GM23338 (cell line): ENCODE results near the gene EXOSC5.

Experiments
- CREB1 ChIP-seq: fragments of 250-450 bp; sonication (Bioruptor Pico); IDR thresholded peaks from 2 replicates; pipeline ENCODE4 v1.5.0; 2020; ENCODE audit warnings: low read depth, mild to moderate bottlenecking, moderate library complexity
- CTCF ChIP-seq, 2 experiments: fragments of 200-600 bp in 1 of 2; sonication (generic) in 1 of 2; conservative IDR thresholded peaks; 2 replicates each; pipeline versions ENCODE4 v1.5.1 to v1.6.1; 2016 to 2017; ENCODE audit warnings: antibody characterized with exemption in 2 of 2, low read depth in 2 of 2, mild to moderate bottlenecking in 2 of 2, moderate library complexity in 1 of 2
- POLR2AphosphoS5 ChIP-seq: IDR thresholded peaks from 2 replicates; pipeline ENCODE4 v1.6.1; 2016; ENCODE audit warnings: antibody characterized with exemption, low read depth
- ZNF114 ChIP-seq: fragments of 250-450 bp; sonication (Bioruptor Pico); IDR thresholded peaks from 2 replicates; pipeline ENCODE4 v1.5.0; 2020; ENCODE audit warnings: mild to moderate bottlenecking, moderate library complexity
- TF ChIP-seq, protein P1 (sequence below): IDR thresholded peaks from one replicate; pipeline ENCODE4 v1.6.1; 2018; ENCODE audit warnings: antibody characterized with exemption; ENCODE audit not compliant: unreplicated experiment

DNA sequence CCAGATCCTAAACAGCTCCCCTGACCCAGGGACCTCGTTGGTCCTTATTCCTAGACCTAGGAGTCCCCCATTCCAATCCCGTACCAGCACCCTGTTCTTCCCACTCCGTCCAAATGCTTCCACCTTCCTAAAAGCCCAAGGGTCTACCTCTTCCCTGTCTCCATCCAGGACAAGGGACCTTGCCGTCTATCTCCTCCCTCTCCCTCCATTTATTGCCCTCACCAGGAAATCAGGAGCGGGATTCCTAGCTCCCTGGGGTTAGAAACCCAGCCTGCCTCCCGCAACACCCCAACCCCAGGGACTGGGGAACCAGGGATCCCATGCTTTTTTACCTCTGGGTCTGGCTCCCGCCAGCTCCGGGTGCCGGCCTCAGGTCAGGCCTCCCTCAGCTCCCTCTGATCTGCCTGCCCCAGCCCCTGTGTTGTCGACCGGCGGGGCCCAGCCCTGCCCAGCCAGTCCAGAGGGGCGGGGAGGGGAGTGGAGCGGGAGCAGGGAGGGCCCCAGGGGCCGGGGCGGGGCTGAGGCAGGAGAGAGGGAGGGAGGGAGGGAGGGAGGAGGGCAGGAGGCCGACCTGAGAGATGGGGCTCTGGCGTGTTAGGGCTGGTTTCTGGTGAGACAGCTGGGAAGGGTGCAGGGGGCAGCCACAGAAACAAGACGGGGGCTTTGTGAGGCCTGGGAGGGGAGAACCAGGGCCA is 29.9 kb upstream of the EXOSC5 start, which contains the start of gene B3GNT8:
- no peak for TF ChIP-seq CTCF (conservative IDR thresholded peaks at IDR 0.05; ENCODE audit: low read depth in 2 of 2)
- no peak for TF ChIP-seq ZNF114 (CRISPR knock-in tag)
- TF ChIP-seq, protein P1, sequence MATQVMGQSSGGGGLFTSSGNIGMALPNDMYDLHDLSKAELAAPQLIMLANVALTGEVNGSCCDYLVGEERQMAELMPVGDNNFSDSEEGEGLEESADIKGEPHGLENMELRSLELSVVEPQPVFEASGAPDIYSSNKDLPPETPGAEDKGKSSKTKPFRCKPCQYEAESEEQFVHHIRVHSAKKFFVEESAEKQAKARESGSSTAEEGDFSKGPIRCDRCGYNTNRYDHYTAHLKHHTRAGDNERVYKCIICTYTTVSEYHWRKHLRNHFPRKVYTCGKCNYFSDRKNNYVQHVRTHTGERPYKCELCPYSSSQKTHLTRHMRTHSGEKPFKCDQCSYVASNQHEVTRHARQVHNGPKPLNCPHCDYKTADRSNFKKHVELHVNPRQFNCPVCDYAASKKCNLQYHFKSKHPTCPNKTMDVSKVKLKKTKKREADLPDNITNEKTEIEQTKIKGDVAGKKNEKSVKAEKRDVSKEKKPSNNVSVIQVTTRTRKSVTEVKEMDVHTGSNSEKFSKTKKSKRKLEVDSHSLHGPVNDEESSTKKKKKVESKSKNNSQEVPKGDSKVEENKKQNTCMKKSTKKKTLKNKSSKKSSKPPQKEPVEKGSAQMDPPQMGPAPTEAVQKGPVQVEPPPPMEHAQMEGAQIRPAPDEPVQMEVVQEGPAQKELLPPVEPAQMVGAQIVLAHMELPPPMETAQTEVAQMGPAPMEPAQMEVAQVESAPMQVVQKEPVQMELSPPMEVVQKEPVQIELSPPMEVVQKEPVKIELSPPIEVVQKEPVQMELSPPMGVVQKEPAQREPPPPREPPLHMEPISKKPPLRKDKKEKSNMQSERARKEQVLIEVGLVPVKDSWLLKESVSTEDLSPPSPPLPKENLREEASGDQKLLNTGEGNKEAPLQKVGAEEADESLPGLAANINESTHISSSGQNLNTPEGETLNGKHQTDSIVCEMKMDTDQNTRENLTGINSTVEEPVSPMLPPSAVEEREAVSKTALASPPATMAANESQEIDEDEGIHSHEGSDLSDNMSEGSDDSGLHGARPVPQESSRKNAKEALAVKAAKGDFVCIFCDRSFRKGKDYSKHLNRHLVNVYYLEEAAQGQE, result no peak
- peak; percentile 20; the same call in 1 of the 2 replicates for TF ChIP-seq POLR2AphosphoS5
- TF ChIP-seq CREB1, result no peak
